A549 (cell line): ENCODE measurements around the gene STIM1. TPM values are rescaled to one million over a fixed set of nuclear protein-coding genes. Genes with fewer than 3 reads are reported as not detected.

Experiments
- ATAC-seq, 2 experiments: fragments of 200-7000 bp in 1 of 2; fragments of >200 bp in 1 of 2; cut with Nextera tagmentation in 1 of 2; cut with Tn5 transposase in 1 of 2; 3 replicates each; pipeline versions ENCODE4 v1.8.0 to v1.9.1; 2018 to 2020; ENCODE audit warnings: mild to moderate bottlenecking in 1 of 2, moderate library complexity in 1 of 2
- CTCF ChIA-PET: fragments of 300-600 bp; sonication (Branson Sonifier 250); formaldehyde crosslinking; extraction: SDS; loops from one replicate; lab custom pipeline; 2021; ENCODE audit warnings: antibody characterized with exemption, inconsistent platforms; lab: Yijun Ruan, JAX
- POLR2A ChIA-PET: fragments of 350-600 bp; formaldehyde crosslinking; extraction: SDS; loops from one replicate; lab custom pipeline; 2021; ENCODE audit warnings: antibody characterized with exemption, inconsistent platforms; lab: Yijun Ruan, JAX
- DNase-seq, 2 experiments: peaks; one replicate each; pipeline versions ENCODE4 v3.0.0 to v3.0.0-alpha.2; 2011 to 2016; ENCODE audit warnings: low read depth in 1 of 2, low spot score in 1 of 2
- FAIRE-seq: peaks from 2 replicates; lab custom pipeline; 2011; peaks lifted over from hg19 to GRCh38; lab: Jason Lieb, UNC
- H3K27ac ChIP-seq, 2 experiments: fragments of >200 bp; sonication (Bioruptor Twin); formaldehyde crosslinking; 3 replicates each; pipeline ENCODE4 v1.5.1; 2016 to 2017
- H3K4me1 ChIP-seq: fragments of >200 bp; sonication (Bioruptor Twin); formaldehyde crosslinking; 3 replicates; pipeline ENCODE4 v1.6.1; 2016
- H3K4me2 ChIP-seq: fragments of >200 bp; sonication (Bioruptor Twin); formaldehyde crosslinking; 3 replicates; pipeline ENCODE4 v1.6.1; 2016
- H3K4me3 ChIP-seq: fragments of >200 bp; sonication (Bioruptor Twin); formaldehyde crosslinking; 3 replicates; pipeline ENCODE4 v1.5.1; 2016
- H3K9me3 ChIP-seq: fragments of >200 bp; sonication (Bioruptor Twin); formaldehyde crosslinking; 3 replicates; pipeline ENCODE4 v1.6.1; 2016
- ATOH8 ChIP-seq: fragments of 250-450 bp; sonication (Bioruptor Pico); IDR thresholded peaks from 2 replicates; pipeline ENCODE4 v1.5.0; 2020; ENCODE audit warnings: low read depth, mild to moderate bottlenecking, moderate library complexity
- CBX8 ChIP-seq: fragments of 200-600 bp; sonication (generic); IDR thresholded peaks from 2 replicates; pipeline ENCODE4 v1.6.1; 2016
- CTCF ChIP-seq: fragments of >200 bp; sonication (Bioruptor Twin); formaldehyde crosslinking; IDR thresholded peaks from 3 replicates; pipeline ENCODE4 v1.5.1; 2016
- FOSL2 ChIP-seq, 2 experiments: fragments of 450-650 bp in 1 of 2; fragments of >200 bp in 1 of 2; sonication (Bioruptor Twin) in 1 of 2; formaldehyde crosslinking; IDR thresholded peaks; 2 replicates each; pipeline versions ENCODE4 v1.5.0 to v1.6.1; 2016 to 2020; ENCODE audit warnings: mild to moderate bottlenecking in 1 of 2, moderate library complexity in 1 of 2
- HDAC2 ChIP-seq: fragments of 200-600 bp; sonication (generic); IDR thresholded peaks from 2 replicates; pipeline ENCODE4 v1.6.1; 2016
- HES2 ChIP-seq: fragments of >200 bp; sonication (Bioruptor Twin); formaldehyde crosslinking; IDR thresholded peaks from 2 replicates; pipeline ENCODE4 v1.6.1; 2016
- HEYL ChIP-seq: fragments of 250-450 bp; sonication (Bioruptor Pico); IDR thresholded peaks from 2 replicates; pipeline ENCODE4 v1.8.0; 2021; ENCODE audit warnings: mild to moderate bottlenecking, moderate library complexity
- HOXB5 ChIP-seq: fragments of 250-450 bp; sonication (Bioruptor Pico); IDR thresholded peaks from 2 replicates; pipeline ENCODE4 v1.5.0; 2020; ENCODE audit warnings: mild to moderate bottlenecking, moderate library complexity
- KDM5A ChIP-seq: fragments of 200-600 bp; sonication (generic); IDR thresholded peaks from 2 replicates; pipeline ENCODE4 v1.6.1; 2016; ENCODE audit warnings: antibody characterized with exemption, mild to moderate bottlenecking
- MAFK ChIP-seq: fragments of 450-650 bp; IDR thresholded peaks from 2 replicates; pipeline ENCODE4 v1.6.1; 2014; ENCODE audit not compliant: partially characterized antibody
- NFE2L2 ChIP-seq: fragments of 150-350 bp; conservative IDR thresholded peaks from 2 replicates; pipeline ENCODE4 v1.6.1; 2014; ENCODE audit warnings: low read length
- POLR2AphosphoS2 ChIP-seq: conservative IDR thresholded peaks from 2 replicates; pipeline ENCODE4 v1.6.1; 2012; ENCODE audit warnings: low read length, improper control_type of control experiment, inconsistent platforms
- RFX5 ChIP-seq: fragments of 450-650 bp; IDR thresholded peaks from 2 replicates; pipeline ENCODE4 v1.7.1; 2014; ENCODE audit warnings: antibody characterized with exemption, mild to moderate bottlenecking, moderate library complexity
- SMC3 ChIP-seq: fragments of >200 bp; sonication (Bioruptor Twin); formaldehyde crosslinking; IDR thresholded peaks from 3 replicates; pipeline ENCODE4 v1.6.1; 2018; ENCODE audit warnings: inconsistent platforms
- TFCP2L1 ChIP-seq: fragments of 250-450 bp; sonication (Bioruptor Pico); IDR thresholded peaks from 2 replicates; pipeline ENCODE4 v1.5.0; 2021; ENCODE audit warnings: mild to moderate bottlenecking
- WGBS: methylation state at CpG from one replicate; pipeline ENCODE4 v1.1.6; 2017; ENCODE audit errors: missing lambda C conversion rate; 5-methylcytosine and 5-hydroxymethylcytosine counted together
- polyA plus RNA-seq, 4 experiments: library from polyadenylated mRNA; depleted of rRNA in 3 of 4; stranded (reverse); fragments of >200 nt; fragmentation: RNase III in 1 of 4; extraction: RNeasy Plus Mini Kit Qiagen cat#74134 plus additional on column Dnase treatment in 1 of 4; gene quantifications; 2 replicates in 3 of 4; 3 replicates in 1 of 4; pipeline ENCODE4 v1.2.3, GENCODE V29; 2011 to 2017

STIM1 gene
- polyA plus RNA-seq, 2 of the 4 experiments (the other 2 are of a cell fraction) = 35.2 to 38.7 TPM

GRCh38 chr11:4040461-4040860 lies 185.0 kb downstream of the STIM1 start:
- ATAC-seq (no peak), FAIRE-seq (no peak), DNase-seq (no peak)
- H3K27ac ChIP-seq = no peak overlapping the region
- ChIA-PET POLR2A (no interaction called here), CTCF (interaction anchor here (1.3 to 6.4 kb wide), 2 partner anchors 32 to 185 kb away, joined by 7 to 27 read pairs; partner anchors contain the start of gene STIM1)
- TF ChIP-seq TFCP2L1 (CRISPR knock-in tag) = no peak
- no peak for TF ChIP-seq SMC3
- TF ChIP-seq CTCF = no peak
- no peak for TF ChIP-seq RFX5
- no peak for TF ChIP-seq HDAC2
- 88% methylated on average over 1 of the region's 1 CpG for WGBS
- peaks cover 6% of the 10 kb centered on the region; the same call in 1 of the 3 replicates for H3K9me3 ChIP-seq
- no peak overlapping the region for H3K4me2 ChIP-seq
- H3K4me1 ChIP-seq = peaks cover 8% of the 10 kb centered on the region; the same call in 2 of the 3 replicates
- H3K4me3 ChIP-seq = no peak overlapping the region

GRCh38 chr11:4041731-4042391 lies 186.4 kb downstream of the STIM1 start:
- ATAC-seq (no peak), FAIRE-seq (no peak), DNase-seq (no peak)
- H3K4me3 ChIP-seq = no peak overlapping the region
- 84% methylated on average over 6 of the region's 6 CpGs for WGBS
- no peak for TF ChIP-seq ATOH8
- no peak for TF ChIP-seq HOXB5
- no peak for TF ChIP-seq HES2
- no peak for TF ChIP-seq CBX8
- TF ChIP-seq HDAC2 = no peak
- TF ChIP-seq, all 56 proteins: peak for 0
- Histone ChIP-seq H3K4me1 (peaks cover 8% of the 10 kb centered on the region; the same call in 2 of the 3 replicates), H3K27ac (no peak overlapping the region), H3K4me2 (no peak overlapping the region), H3K9me3 (peaks cover 2% of the 10 kb centered on the region; the same call in 1 of the 3 replicates)
- CTCF ChIA-PET = interaction anchor here (0.8 to 6.4 kb wide), 4 partner anchors 31 to 192 kb away, joined by 3 to 27 read pairs (median 5); partner anchors contain the start of gene STIM1
- POLR2A ChIA-PET = interaction anchor here (0.9 kb wide), 1 partner anchor 186 kb away, joined by 3 read pairs; the partner anchor contains the start of gene STIM1

- peak; percentile 32 to 42; a peak in 3 of 6 replicates for ATAC-seq
- H3K4me1 ChIP-seq = peaks cover 8% of the 10 kb centered on the region; the same call in 2 of the 3 replicates
- no peak for DNase-seq
- no peak overlapping the region for H3K27ac ChIP-seq
- no peak for FAIRE-seq
- no peak overlapping the region for H3K4me3 ChIP-seq
- H3K4me2 ChIP-seq = no peak overlapping the region
- ChIA-PET POLR2A (no interaction called here), CTCF (interaction anchor here (1.5 to 6.4 kb wide), 3 partner anchors 11 to 190 kb away, joined by 3 to 27 read pairs (median 6); partner anchors contain the start of gene STIM1)
- WGBS = 50% methylated on average over 4 of the region's 4 CpGs
- no peaks in the 10 kb centered on the region for H3K9me3 ChIP-seq
- TF ChIP-seq MAFK (peak; percentile 55), HDAC2 (no peak), NFE2L2 (no peak), POLR2AphosphoS2 (no peak)
Measured at GRCh38 chr11:4044976-4045646, 189.6 kb downstream of the STIM1 start.

GRCh38 chr11:4048340-4048739 lies 192.9 kb downstream of the STIM1 start:
- FAIRE-seq = no peak
- Histone ChIP-seq H3K27ac (no peak overlapping the region), H3K9me3 (no peaks in the 10 kb centered on the region), H3K4me2 (no peak overlapping the region), H3K4me3 (no peak overlapping the region), H3K4me1 (peaks cover 8% of the 10 kb centered on the region; the same call in 2 of the 3 replicates)
- ChIA-PET POLR2A (no interaction called here), CTCF (interaction anchor here (0.6 to 4.1 kb wide), 5 partner anchors 19 to 242 kb away, joined by 3 to 26 read pairs (median 4); no protein-coding TSS in a partner anchor)
- TF ChIP-seq FOSL2 (IDR thresholded peaks at IDR 0.05) (no peak), FOSL2 (CRISPR knock-in tag; IDR thresholded peaks at IDR 0.05) (peak; percentile 55; the same call in 1 of the 2 replicates), HEYL (CRISPR knock-in tag) (no peak), KDM5A (no peak)
- DNase-seq = no peak
- no peak for ATAC-seq
